ENCODE data around the gene MPP4.
A peak's percentile ranks its signal among the peaks of the same experiment; 100 is the strongest.

MPP4 gene

GRCh38 chr2:201698588-201699226 is at the start of gene MPP4:
Gene MPP4 (minus strand): TSS chr2:201698644. CDS start chr2:201693954, 4,690 bp downstream.
- no peak for DNase-seq
- intact Hi-C loops (cut with DNase I) = no loop called here

- DNase-seq = no peak
- intact Hi-C loops (cut with DNase I) = no loop called here
Measured at GRCh38 chr2:201746551-201746950, 48.1 kb upstream of the MPP4 start.

- intact Hi-C loops (cut with DNase I) = no loop called here
- no peak for DNase-seq
Measured at GRCh38 chr2:201735486-201735885, 37.0 kb upstream of the MPP4 start.

GRCh38 chr2:201734111-201734510 is 35.7 kb upstream of the MPP4 start:
- intact Hi-C loops (cut with DNase I) = no loop called here
- no peak for DNase-seq

- intact Hi-C loops (cut with DNase I) = no loop called here
- DNase-seq = no peak
Measured at GRCh38 chr2:201733544-201733943, 35.1 kb upstream of the MPP4 start.

- intact Hi-C loops (cut with DNase I) = no loop called here
- no peak for DNase-seq
Measured at GRCh38 chr2:201730651-201731285, 32.3 kb upstream of the MPP4 start.

GRCh38 chr2:201715459-201715858 is 17.0 kb upstream of the MPP4 start:
- intact Hi-C loops (cut with DNase I) = no loop called here
- no peak for DNase-seq

GRCh38 chr2:201712726-201713125 is 14.3 kb upstream of the MPP4 start:
- intact Hi-C loops (cut with DNase I) = no loop called here
- no peak for DNase-seq

- DNase-seq = no peak
- intact Hi-C loops (cut with DNase I) = no loop called here
Measured at GRCh38 chr2:201709747-201710146, 11.3 kb upstream of the MPP4 start.

- no peak for DNase-seq
- intact Hi-C loops (cut with DNase I) = no loop called here
Measured at GRCh38 chr2:201709049-201709448, 10.6 kb upstream of the MPP4 start.

- intact Hi-C loops (cut with DNase I) = no loop called here
- peak in 1 of 42 donors; percentile 6 for DNase-seq
Measured at GRCh38 chr2:201707753-201708152, 9.3 kb upstream of the MPP4 start.

GRCh38 chr2:201707142-201707541 is 8.7 kb upstream of the MPP4 start:
- intact Hi-C loops (cut with DNase I) = no loop called here
- no peak for DNase-seq

- DNase-seq = no peak
- intact Hi-C loops (cut with DNase I) = no loop called here
Measured at GRCh38 chr2:201704536-201704935, 6.1 kb upstream of the MPP4 start.

GRCh38 chr2:201701646-201702045 is 3.2 kb upstream of the MPP4 start:
- no peak for DNase-seq
- intact Hi-C loops (cut with DNase I) = no loop called here

GRCh38 chr2:201699416-201699815 is 972 bp upstream of the MPP4 start:
- intact Hi-C loops (cut with DNase I) = no loop called here
- peak in 1 of 42 donors; percentile 3 for DNase-seq

GRCh38 chr2:201697899-201698298 is 545 bp downstream of the MPP4 start:
- intact Hi-C loops (cut with DNase I) = no loop called here
- DNase-seq = no peak

GRCh38 chr2:201696151-201696659 is 2.2 kb downstream of the MPP4 start:
- intact Hi-C loops (cut with DNase I) = no loop called here
- DNase-seq = peak in 4 of 42 donors; percentile 2 to 11 (median 7)

GRCh38 chr2:201685156-201685555 is 13.3 kb downstream of the MPP4 start:
- DNase-seq = no peak
- intact Hi-C loops (cut with DNase I) = no loop called here

GRCh38 chr2:201680743-201681142 is 17.7 kb downstream of the MPP4 start:
- intact Hi-C loops (cut with DNase I) = no loop called here
- DNase-seq = no peak

GRCh38 chr2:201678401-201678800 is 20.0 kb downstream of the MPP4 start:
- DNase-seq = peak in 4 of 42 donors; percentile 3 to 36 (median 14)
- intact Hi-C loops (cut with DNase I) = no loop called here

GRCh38 chr2:201675454-201675853 is 23.0 kb downstream of the MPP4 start:
- intact Hi-C loops (cut with DNase I) = no loop called here
- no peak for DNase-seq

Data from head of caudate nucleus (tissue), 42 donors.